ENCODE measurements around the gene SCYL1.

The SCYL1 gene

DNA sequence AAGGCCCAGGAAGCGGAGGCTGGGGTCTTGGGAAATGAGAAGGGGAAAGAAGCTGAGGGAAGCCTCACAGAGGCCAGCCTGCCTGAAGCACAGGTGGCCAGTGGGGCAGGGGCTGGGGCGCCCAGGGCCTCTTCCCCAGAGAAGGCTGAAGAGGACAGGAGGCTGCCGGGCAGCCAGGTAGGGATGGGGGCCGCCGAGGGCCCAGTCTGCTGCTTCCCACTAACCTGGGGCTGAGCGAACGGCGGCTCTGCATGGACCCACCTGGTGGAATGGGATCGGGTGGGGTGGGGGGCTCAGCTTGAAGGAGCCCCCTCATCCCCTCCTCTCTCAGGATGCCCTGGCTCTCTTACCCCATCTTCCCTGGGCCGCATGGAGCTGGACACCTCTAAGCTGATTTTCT, 58.7 kb downstream of the SCYL1 start:
- DNase-seq: no peak

DNA sequence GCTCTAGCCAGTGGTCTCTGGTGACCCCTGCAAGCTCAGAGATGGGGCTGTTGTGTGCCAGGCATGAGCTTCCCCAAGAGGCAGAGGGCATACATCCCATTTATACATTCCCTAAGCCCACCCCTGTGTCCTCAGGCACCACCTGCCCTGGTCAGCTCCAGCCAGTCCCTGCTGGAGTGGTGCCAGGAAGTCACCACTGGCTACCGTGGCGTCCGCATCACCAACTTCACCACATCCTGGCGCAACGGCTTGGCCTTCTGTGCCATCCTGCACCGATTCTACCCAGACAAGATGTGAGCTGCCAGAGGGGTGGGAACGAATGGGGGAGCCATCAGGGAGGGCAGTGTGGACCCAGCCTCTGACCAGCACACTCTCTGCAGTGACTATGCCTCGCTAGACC, 59.2 kb downstream of the SCYL1 start:
- no peak for DNase-seq

DNA sequence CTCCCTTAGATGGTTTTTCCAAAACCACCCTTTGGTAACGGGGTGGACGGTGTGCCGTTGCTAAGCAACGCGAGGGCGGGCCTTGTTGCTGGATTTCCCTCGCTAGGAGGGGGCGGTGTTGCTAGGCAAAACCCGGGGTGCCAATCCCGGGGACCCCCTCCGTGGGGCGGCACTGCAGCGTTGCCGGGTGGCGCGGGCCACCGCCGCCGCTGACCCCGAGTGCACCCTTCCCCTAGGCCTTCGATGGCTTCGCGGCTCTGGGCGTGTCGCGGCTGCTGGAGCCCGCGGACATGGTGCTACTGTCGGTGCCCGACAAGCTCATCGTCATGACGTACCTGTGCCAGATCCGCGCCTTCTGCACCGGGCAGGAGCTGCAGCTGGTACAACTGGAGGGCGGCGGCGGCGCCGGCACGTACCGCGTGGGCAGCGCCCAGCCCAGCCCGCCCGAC, 59.9 kb downstream of the SCYL1 start:
- peak; percentile 65 for DNase-seq

DNA sequence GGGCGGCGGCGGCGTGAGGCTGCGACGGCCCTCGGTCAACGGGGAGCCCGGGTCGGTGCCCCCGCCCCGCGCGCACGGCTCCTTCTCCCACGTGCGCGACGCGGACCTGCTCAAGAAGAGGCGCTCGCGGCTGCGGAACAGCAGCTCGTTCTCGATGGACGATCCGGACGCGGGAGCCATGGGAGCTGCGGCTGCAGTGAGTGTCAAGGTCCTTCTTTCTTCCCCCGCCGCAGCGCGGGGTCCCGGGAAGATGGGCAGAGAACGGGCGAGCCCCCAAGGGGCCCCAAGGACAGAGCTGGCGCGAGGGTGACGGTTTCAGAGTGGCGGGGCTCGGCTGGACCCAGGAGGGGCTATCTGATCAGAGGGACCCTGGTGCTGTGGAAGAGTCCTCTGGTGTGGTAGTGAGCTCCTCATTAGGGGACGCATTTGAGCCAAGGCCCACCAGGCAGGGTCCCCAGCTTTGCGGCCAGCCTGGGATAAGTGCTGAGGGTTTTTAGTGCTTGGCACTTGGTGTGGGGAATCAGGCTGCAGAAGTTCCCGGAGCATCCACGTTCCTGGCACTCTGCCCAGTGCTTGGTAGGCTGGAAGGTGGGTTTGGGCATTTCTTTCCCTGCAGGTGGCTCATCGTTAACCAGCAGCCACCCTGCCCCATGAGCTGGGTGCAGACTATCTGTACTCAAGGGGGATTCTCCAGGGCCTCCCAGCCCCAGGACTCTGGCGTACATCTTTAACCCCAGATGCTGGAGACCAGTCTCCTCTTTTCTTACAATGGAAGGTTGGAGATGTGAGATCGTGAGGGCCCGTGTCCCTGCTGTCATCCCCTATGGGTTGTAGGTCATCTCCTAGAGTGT, 60.7 kb downstream of the SCYL1 start:
- DNase-seq: no peak

DNA sequence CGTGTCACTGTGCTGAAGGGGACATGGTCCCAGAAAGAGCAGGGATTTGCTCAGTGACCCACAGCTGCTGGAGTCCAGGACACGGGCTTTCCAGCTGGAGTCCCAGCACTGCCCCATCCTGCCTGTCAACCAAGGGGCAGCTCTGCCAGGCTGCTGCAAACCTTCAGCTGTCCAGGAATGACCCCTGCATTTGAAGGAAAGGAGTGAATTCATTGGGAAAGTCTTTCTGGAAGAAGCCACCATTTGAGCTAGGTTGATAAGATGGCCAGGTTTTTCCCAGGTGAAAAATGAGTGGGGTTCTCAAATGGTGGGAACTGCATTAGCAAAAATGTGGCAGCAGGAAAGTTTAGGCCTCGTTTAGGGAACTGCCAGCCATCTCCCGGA, 61.4 kb downstream of the SCYL1 start:
- DNase-seq: no peak

DNA sequence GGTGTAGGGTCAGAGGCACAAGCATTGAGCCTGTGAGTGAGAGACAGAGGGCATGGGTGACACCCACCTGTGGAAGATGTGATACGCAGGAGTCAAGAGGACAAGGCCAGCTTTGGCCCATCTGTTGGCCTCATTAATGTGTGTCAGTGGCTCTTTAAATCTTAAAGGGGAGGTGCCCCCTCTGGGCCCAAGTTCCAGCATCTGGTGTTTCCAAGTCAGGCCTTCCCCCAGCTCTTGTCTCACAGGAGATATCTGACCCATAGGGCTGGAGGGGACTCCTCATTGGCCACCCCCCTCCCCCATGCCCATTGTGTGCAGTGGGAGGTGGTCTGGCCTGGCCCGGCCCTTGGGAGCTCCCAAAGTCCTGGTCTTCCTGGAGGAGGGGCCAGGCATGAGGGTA, 61.8 kb downstream of the SCYL1 start:
- no peak for DNase-seq
